GM20000 (cell line): ENCODE data around the gene GRIK4.

Source experiments
- DNase-seq: peaks from one replicate; pipeline ENCODE4 v3.0.0; 2012; ENCODE audit warnings: low spot score
- TF ChIP-seq, protein P1 (sequence below): IDR thresholded peaks from 2 replicates; pipeline ENCODE4 v1.5.1; 2012; ENCODE audit warnings: mild to moderate bottlenecking, control low read depth; ENCODE audit errors: extremely low read depth, missing control alignments

GRIK4 gene

DNA sequence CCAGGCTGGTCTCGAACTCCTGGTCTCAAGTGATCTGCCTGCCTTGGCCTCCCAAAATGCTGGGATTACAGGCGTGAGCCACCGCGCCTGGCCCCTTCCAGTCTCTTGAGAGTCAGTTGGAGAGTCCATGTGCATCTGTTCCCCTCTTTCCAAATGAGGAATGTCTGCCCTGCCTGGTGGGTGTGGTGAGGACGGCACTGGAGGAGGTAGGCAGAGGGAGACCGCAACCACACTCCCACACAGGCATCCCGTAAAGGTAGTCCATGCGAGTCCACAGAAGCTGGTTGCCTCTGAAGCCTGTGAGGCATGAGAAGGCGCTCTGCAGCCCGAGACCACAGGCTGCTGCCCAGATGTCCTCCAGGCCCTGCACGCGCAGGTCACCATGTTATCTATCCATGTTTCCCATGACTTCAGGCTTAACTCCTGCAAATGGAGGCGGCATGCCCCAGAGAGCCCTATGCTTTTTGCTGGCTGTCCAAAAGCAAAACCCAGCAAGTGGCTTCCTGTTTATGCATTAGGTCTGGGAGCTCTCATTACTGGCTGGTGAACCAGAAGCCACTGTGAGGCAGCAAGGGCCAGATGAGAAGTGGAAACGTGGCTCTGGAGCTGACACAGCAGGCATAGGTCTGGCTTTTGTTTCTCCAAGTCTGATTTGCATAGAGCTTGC lies 43.4 kb downstream of the GRIK4 start:
- TF ChIP-seq, protein P1, sequence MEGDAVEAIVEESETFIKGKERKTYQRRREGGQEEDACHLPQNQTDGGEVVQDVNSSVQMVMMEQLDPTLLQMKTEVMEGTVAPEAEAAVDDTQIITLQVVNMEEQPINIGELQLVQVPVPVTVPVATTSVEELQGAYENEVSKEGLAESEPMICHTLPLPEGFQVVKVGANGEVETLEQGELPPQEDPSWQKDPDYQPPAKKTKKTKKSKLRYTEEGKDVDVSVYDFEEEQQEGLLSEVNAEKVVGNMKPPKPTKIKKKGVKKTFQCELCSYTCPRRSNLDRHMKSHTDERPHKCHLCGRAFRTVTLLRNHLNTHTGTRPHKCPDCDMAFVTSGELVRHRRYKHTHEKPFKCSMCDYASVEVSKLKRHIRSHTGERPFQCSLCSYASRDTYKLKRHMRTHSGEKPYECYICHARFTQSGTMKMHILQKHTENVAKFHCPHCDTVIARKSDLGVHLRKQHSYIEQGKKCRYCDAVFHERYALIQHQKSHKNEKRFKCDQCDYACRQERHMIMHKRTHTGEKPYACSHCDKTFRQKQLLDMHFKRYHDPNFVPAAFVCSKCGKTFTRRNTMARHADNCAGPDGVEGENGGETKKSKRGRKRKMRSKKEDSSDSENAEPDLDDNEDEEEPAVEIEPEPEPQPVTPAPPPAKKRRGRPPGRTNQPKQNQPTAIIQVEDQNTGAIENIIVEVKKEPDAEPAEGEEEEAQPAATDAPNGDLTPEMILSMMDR: no peak
- peak; percentile 43 for DNase-seq

DNA sequence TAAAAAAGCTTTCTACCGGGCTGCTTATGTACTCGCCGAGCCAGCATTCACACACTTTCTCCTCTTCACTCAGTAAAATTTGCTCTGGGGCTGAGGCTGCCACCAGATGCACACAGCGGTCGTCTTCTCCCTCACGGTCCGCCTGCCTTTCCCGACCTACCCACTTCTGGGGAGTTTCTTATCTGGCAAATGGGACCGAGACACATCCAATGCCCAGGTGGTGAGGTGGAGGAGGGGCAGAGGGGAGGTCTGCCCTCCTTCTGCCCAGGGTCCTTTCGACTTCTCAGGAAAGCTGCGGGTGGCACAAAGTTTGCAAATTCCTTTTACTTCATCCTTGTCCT lies 43.9 kb downstream of the GRIK4 start:
- no peak for DNase-seq
- TF ChIP-seq, protein P1: no peak

DNA sequence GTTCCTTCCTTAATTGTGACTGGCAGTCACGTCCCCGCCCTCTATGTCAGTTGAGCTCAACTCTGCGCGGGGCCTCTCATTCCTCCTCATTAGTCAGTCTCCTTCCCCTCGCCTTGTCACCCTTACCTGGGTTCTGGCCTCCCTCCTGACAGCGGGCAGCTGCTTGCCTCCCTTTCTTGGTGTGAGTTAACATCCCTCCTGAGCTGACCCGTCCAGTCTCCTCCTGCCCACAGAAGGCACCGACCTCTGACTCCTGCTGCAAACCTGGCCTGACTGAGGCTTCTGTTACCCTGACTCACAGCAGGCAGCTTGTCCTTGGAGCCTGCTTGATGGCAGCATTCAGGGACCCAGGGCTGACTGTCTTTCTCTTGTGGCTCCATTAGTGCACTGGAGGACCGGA lies 45.2 kb downstream of the GRIK4 start:
- no peak for DNase-seq
- TF ChIP-seq, protein P1: no peak

DNA sequence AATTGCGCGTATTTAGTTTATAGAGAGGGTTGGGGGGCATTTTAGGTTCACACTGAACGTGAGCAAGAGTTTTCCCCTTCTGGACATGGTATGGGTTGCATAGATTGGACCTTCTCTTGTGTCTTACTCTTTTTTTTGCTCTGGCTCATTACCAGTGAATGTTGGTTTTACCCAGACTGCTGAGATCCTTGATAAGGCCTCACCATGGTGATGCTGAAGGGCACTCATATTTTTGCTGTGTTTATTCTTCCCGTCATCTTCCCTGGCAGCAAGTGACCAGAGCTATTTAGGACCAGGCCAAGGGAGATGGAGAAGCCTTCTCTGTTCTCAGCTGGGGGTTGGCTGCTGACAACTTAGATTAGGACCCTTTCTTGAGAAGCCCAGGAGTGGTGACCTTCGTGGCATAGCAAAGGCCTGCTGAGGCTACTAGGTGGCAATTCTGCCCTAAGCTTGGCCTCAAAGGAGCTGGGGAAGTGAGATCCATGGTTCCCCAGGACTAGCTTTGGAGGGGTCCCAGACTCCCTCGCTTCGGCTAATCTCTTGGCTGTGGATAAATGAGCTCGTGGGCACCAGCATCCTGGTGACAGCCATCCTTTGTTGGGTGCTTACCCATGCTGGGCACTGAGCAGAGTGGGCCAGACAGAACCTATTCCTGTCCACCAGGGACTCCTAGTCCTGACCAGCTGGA lies 47.3 kb downstream of the GRIK4 start:
- TF ChIP-seq, protein P1: no peak
- no peak for DNase-seq

DNA sequence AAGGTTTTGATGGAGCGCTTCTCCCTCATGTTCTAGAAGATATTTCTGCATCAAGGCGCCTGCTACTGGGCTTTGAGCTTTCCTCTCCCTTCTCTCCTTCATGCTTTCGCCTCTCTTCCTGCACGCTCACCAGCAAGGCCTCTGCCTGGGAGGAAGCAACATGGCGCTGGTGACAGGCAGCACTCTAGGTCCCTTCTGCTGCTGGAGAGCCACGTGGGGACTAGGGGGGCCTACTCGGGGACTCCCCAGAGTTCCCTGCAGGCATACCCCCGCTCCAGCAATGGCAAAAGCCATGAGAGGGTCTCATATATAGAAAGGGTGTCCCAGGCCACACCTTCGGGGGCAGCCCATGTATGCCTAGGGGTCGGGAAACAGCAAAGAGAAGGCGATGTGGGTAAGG lies 49.7 kb downstream of the GRIK4 start:
- TF ChIP-seq, protein P1: no peak
- DNase-seq: no peak

DNA sequence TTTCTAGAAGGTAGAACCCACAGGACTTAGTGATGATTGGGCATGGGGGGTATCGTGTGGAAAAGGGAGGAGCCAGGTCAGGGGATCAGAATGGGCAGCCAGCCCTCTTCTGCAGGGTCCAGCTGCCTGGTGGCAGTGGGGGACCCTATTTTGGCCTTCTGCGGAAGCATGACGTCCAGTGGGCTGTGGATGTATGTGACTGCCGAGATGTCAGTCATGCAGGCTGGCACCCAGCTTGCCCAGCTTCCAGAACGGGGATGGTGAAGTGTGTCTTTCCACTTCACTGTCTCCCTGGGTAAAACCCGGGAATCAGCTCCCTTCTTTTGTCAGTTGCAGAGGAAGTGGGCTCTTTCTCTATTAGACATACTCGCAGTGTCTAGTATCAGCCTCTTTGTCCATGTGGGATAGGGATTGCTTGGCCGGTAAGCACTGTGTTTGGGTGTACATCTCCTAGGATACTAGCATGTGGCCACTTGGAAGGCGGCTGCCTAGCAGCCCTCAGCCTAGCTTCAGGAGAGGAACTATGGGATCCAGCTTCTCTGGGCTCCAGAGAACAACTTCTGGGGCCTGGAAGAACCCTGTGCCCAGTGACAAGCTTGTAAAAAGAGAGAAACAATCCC lies 51.4 kb downstream of the GRIK4 start:
- no peak for DNase-seq
- TF ChIP-seq, protein P1: no peak
